ENCODE data around the gene EGFL8. TPM values are rescaled to one million over a fixed set of nuclear protein-coding genes. Genes with fewer than 3 reads are reported as not detected.
A peak's percentile ranks its signal among the peaks of the same experiment; 100 is the strongest.

EGFL8 gene
- total and polyA plus RNA-seq, 9 of the 15 experiments (the other 6 are each of a cell fraction or from before 2014, with no cell fraction given), result 2.2 to 47.4 (median 14.2) TPM

DNA sequence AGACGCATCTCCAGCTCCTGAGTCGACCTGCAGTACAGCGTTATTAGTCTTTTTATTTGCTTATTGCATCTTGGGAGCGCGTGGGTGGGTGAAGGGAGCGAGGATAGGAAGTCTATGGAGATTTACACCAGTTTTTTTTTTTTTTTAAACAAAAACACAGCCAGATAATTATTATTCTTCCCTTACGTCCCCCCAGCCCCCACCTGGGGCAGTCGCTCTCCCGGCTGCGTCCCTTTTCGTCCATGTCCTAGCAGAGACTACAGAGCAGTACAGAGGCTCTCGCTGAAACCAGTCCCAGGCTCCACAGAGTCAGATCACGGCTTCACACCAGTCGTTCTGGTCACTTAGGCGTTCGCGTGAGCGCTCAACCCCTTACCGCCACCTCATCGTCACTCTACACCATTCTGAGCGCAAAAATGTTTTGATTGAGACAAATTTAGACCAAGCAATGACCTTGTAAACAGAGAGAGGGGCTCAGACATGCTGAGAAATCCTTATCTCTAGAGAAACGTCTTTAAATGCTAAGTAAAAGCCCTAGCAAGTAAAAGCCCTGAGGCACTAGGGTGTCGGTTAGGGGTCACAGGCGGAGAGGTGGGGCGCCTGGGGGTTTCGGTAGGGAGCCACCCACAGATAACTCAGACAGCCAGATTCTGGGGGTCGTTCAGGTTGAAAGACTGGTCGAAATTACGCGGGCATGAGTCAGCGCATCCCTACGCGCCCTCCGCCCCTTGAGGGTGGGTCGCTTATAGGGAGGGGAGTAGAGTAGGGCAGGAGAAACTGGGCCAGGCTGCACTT lies 11.4 kb upstream of the EGFL8 start (continued):
- TF ChIP-seq, protein P1, sequence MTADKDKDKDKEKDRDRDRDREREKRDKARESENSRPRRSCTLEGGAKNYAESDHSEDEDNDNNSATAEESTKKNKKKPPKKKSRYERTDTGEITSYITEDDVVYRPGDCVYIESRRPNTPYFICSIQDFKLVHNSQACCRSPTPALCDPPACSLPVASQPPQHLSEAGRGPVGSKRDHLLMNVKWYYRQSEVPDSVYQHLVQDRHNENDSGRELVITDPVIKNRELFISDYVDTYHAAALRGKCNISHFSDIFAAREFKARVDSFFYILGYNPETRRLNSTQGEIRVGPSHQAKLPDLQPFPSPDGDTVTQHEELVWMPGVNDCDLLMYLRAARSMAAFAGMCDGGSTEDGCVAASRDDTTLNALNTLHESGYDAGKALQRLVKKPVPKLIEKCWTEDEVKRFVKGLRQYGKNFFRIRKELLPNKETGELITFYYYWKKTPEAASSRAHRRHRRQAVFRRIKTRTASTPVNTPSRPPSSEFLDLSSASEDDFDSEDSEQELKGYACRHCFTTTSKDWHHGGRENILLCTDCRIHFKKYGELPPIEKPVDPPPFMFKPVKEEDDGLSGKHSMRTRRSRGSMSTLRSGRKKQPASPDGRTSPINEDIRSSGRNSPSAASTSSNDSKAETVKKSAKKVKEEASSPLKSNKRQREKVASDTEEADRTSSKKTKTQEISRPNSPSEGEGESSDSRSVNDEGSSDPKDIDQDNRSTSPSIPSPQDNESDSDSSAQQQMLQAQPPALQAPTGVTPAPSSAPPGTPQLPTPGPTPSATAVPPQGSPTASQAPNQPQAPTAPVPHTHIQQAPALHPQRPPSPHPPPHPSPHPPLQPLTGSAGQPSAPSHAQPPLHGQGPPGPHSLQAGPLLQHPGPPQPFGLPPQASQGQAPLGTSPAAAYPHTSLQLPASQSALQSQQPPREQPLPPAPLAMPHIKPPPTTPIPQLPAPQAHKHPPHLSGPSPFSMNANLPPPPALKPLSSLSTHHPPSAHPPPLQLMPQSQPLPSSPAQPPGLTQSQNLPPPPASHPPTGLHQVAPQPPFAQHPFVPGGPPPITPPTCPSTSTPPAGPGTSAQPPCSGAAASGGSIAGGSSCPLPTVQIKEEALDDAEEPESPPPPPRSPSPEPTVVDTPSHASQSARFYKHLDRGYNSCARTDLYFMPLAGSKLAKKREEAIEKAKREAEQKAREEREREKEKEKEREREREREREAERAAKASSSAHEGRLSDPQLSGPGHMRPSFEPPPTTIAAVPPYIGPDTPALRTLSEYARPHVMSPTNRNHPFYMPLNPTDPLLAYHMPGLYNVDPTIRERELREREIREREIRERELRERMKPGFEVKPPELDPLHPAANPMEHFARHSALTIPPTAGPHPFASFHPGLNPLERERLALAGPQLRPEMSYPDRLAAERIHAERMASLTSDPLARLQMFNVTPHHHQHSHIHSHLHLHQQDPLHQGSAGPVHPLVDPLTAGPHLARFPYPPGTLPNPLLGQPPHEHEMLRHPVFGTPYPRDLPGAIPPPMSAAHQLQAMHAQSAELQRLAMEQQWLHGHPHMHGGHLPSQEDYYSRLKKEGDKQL (CRISPR knock-in tag; IDR thresholded peaks at IDR 0.05; ENCODE audit: borderline replicate concordance), result no peak
- TF ChIP-seq NEUROD1 (IDR thresholded peaks at IDR 0.05; ENCODE audit: borderline replicate concordance, low read depth, low read length, partially characterized antibody), result no peak
- no peak for TF ChIP-seq ZNF586 (CRISPR knock-in tag; conservative IDR thresholded peaks at IDR 0.05)
- no peak for TF ChIP-seq ELF4 (CRISPR knock-in tag; IDR thresholded peaks at IDR 0.05)
- TF ChIP-seq, protein P2, sequence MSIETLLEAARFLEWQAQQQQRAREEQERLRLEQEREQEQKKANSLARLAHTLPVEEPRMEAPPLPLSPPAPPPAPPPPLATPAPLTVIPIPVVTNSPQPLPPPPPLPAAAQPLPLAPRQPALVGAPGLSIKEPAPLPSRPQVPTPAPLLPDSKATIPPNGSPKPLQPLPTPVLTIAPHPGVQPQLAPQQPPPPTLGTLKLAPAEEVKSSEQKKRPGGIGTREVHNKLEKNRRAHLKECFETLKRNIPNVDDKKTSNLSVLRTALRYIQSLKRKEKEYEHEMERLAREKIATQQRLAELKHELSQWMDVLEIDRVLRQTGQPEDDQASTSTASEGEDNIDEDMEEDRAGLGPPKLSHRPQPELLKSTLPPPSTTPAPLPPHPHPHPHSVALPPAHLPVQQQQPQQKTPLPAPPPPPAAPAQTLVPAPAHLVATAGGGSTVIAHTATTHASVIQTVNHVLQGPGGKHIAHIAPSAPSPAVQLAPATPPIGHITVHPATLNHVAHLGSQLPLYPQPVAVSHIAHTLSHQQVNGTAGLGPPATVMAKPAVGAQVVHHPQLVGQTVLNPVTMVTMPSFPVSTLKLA (conservative IDR thresholded peaks at IDR 0.05), result peak in 1 of 2 experiments; percentile 13; a peak in 1 of 4 replicates
- TF ChIP-seq, protein P3, sequence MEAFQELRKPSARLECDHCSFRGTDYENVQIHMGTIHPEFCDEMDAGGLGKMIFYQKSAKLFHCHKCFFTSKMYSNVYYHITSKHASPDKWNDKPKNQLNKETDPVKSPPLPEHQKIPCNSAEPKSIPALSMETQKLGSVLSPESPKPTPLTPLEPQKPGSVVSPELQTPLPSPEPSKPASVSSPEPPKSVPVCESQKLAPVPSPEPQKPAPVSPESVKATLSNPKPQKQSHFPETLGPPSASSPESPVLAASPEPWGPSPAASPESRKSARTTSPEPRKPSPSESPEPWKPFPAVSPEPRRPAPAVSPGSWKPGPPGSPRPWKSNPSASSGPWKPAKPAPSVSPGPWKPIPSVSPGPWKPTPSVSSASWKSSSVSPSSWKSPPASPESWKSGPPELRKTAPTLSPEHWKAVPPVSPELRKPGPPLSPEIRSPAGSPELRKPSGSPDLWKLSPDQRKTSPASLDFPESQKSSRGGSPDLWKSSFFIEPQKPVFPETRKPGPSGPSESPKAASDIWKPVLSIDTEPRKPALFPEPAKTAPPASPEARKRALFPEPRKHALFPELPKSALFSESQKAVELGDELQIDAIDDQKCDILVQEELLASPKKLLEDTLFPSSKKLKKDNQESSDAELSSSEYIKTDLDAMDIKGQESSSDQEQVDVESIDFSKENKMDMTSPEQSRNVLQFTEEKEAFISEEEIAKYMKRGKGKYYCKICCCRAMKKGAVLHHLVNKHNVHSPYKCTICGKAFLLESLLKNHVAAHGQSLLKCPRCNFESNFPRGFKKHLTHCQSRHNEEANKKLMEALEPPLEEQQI (IDR thresholded peaks at IDR 0.05), result no peak
- TF ChIP-seq SMARCC2 (IDR thresholded peaks at IDR 0.05; ENCODE audit: low read depth), result peak; percentile 18; the same call in 1 of the 2 replicates
- no peak for TF ChIP-seq ZNF212 (CRISPR knock-in tag; IDR thresholded peaks at IDR 0.05)
- TF ChIP-seq ZNF764 (CRISPR knock-in tag; IDR thresholded peaks at IDR 0.05; ENCODE audit: low read depth), result no peak
- TF ChIP-seq, protein P4, sequence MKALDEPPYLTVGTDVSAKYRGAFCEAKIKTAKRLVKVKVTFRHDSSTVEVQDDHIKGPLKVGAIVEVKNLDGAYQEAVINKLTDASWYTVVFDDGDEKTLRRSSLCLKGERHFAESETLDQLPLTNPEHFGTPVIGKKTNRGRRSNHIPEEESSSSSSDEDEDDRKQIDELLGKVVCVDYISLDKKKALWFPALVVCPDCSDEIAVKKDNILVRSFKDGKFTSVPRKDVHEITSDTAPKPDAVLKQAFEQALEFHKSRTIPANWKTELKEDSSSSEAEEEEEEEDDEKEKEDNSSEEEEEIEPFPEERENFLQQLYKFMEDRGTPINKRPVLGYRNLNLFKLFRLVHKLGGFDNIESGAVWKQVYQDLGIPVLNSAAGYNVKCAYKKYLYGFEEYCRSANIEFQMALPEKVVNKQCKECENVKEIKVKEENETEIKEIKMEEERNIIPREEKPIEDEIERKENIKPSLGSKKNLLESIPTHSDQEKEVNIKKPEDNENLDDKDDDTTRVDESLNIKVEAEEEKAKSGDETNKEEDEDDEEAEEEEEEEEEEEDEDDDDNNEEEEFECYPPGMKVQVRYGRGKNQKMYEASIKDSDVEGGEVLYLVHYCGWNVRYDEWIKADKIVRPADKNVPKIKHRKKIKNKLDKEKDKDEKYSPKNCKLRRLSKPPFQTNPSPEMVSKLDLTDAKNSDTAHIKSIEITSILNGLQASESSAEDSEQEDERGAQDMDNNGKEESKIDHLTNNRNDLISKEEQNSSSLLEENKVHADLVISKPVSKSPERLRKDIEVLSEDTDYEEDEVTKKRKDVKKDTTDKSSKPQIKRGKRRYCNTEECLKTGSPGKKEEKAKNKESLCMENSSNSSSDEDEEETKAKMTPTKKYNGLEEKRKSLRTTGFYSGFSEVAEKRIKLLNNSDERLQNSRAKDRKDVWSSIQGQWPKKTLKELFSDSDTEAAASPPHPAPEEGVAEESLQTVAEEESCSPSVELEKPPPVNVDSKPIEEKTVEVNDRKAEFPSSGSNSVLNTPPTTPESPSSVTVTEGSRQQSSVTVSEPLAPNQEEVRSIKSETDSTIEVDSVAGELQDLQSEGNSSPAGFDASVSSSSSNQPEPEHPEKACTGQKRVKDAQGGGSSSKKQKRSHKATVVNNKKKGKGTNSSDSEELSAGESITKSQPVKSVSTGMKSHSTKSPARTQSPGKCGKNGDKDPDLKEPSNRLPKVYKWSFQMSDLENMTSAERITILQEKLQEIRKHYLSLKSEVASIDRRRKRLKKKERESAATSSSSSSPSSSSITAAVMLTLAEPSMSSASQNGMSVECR (CRISPR knock-in tag; IDR thresholded peaks at IDR 0.05), result 0 out of 2 replicates have a peak, but pooled peaks have one; percentile 37
- no peak; the same call in 1 of the 2 replicates for TF ChIP-seq GTF2E2 (tag; IDR thresholded peaks at IDR 0.05)
- peak; percentile 86 for TF ChIP-seq EGR1 (conservative IDR thresholded peaks at IDR 0.05)

Measured in K562 (cell line).